Right ventricle myocardium inferior (tissue), 1 donor: ENCODE measurements around the gene SPG11. TPM values are rescaled to one million over a fixed set of nuclear protein-coding genes. Genes with fewer than 3 reads are reported as not detected.

ENCODE experiments used
- total RNA-seq: library from RNA; stranded (reverse); fragmentation: NEBNext Ultra II Directional; extraction: Animal tissue kit (Norgen Biotek cat#: 25700); gene quantifications from one replicate; pipeline ENCODE4 v1.2.1, GENCODE V29; 2021
- donor health status: DM: no; HTN: yes; CAD: no; lungs with severe emphysema.

SPG11 gene
- total RNA-seq, 1 donor from 2014 or later = 40.5 TPM

Other genes starting within 250 kb of the SPG11 start
- 16.0 TPM for gene CTDSPL2, start 236.0 kb downstream of the SPG11 start, total RNA-seq
- 104 TPM for gene EIF3J, start 126.5 kb downstream of the SPG11 start, total RNA-seq
- gene PATL2, start 47.7 kb upstream of the SPG11 start, total RNA-seq = 3.3 TPM
- gene B2M, start 47.9 kb upstream of the SPG11 start, total RNA-seq = 1,155 TPM
- 51.9 TPM for gene TRIM69, start 72.9 kb upstream of the SPG11 start, total RNA-seq